NT2/D1 (cell line): ENCODE data around the gene HOOK2.

Source experiments
- DNase-seq: peaks from one replicate; pipeline ENCODE4 v3.0.0-alpha.2; 2011; ENCODE audit warnings: low read depth, low spot score
- H3K27me3 ChIP-seq: 2 replicates; pipeline ENCODE4 v1.6.0; 2011; ENCODE audit warnings: mild to moderate bottlenecking; ENCODE audit not compliant: insufficient read length, insufficient read depth
- H3K36me3 ChIP-seq: 2 replicates; pipeline ENCODE4 v1.6.1; 2011; ENCODE audit warnings: mild to moderate bottlenecking, low read length, mixed read lengths; ENCODE audit not compliant: insufficient read depth, insufficient read length
- H3K4me1 ChIP-seq: 2 replicates; pipeline ENCODE4 v1.5.1; 2011; ENCODE audit not compliant: insufficient read depth, insufficient read length
- H3K4me3 ChIP-seq: 2 replicates; pipeline ENCODE4 v1.5.1; 2011; ENCODE audit warnings: low read depth; ENCODE audit not compliant: insufficient read length
- H3K9ac ChIP-seq: 2 replicates; pipeline ENCODE4 v1.6.0; 2011; ENCODE audit warnings: low read depth; ENCODE audit not compliant: insufficient read length
- H3K9me3 ChIP-seq: 2 replicates; pipeline ENCODE4 v1.5.1; 2011; ENCODE audit warnings: mild to moderate bottlenecking, low read length; ENCODE audit not compliant: insufficient read depth
- SUZ12 ChIP-seq: IDR thresholded peaks from 2 replicates; pipeline ENCODE4 v1.6.1; 2011; ENCODE audit not compliant: insufficient read length, insufficient read depth; ENCODE audit errors: extremely low read depth
- YY1 ChIP-seq: IDR thresholded peaks from 2 replicates; pipeline ENCODE4 v1.6.1; 2011; ENCODE audit not compliant: insufficient read length, insufficient read depth
- ZNF274 ChIP-seq: IDR thresholded peaks from 2 replicates; pipeline ENCODE4 v1.6.1; 2011; ENCODE audit warnings: mild to moderate bottlenecking, low read depth, low read length

The HOOK2 gene

GRCh38 chr19:12788042-12788681 is 12.8 kb upstream of the HOOK2 start:
- Histone ChIP-seq H3K27me3 (peaks cover 25% of the 10 kb centered on the region), H3K36me3 (peaks cover 2% of the 10 kb centered on the region), H3K4me3 (peak overlapping the region; percentile 50), H3K4me1 (peaks cover 31% of the 10 kb centered on the region), H3K9me3 (no peaks in the 10 kb centered on the region), H3K9ac (peak overlapping the region; percentile 47)
- DNase-seq, result no peak
- no peak for TF ChIP-seq ZNF274
- TF ChIP-seq SUZ12, result no peak
- no peak for TF ChIP-seq YY1

GRCh38 chr19:12787458-12787857 is 12.1 kb upstream of the HOOK2 start:
- Histone ChIP-seq H3K9ac (no peak overlapping the region), H3K4me1 (peaks cover 31% of the 10 kb centered on the region), H3K36me3 (peaks cover 1% of the 10 kb centered on the region), H3K4me3 (no peak overlapping the region), H3K9me3 (no peaks in the 10 kb centered on the region), H3K27me3 (peaks cover 22% of the 10 kb centered on the region)
- TF ChIP-seq ZNF274 (no peak), SUZ12 (no peak), YY1 (no peak)
- no peak for DNase-seq

GRCh38 chr19:12786952-12787351 is 11.6 kb upstream of the HOOK2 start:
- Histone ChIP-seq H3K4me3 (no peak overlapping the region), H3K36me3 (no peaks in the 10 kb centered on the region), H3K4me1 (peaks cover 35% of the 10 kb centered on the region), H3K9ac (no peak overlapping the region), H3K27me3 (peaks cover 17% of the 10 kb centered on the region), H3K9me3 (no peaks in the 10 kb centered on the region)
- TF ChIP-seq ZNF274, result no peak
- no peak for TF ChIP-seq SUZ12
- TF ChIP-seq YY1, result no peak
- DNase-seq, result no peak

- Histone ChIP-seq H3K9me3 (no peaks in the 10 kb centered on the region), H3K36me3 (no peaks in the 10 kb centered on the region), H3K27me3 (peaks cover 11% of the 10 kb centered on the region), H3K4me3 (no peak overlapping the region), H3K9ac (peak overlapping the region; percentile 61), H3K4me1 (peaks cover 35% of the 10 kb centered on the region)
- TF ChIP-seq YY1 (no peak), ZNF274 (no peak), SUZ12 (no peak)
- DNase-seq, result no peak
Measured at GRCh38 chr19:12786141-12786870, 11.0 kb upstream of the HOOK2 start.

GRCh38 chr19:12785431-12786031 is 10.2 kb upstream of the HOOK2 start:
- Histone ChIP-seq H3K27me3 (peaks cover 5% of the 10 kb centered on the region), H3K9ac (peak overlapping the region; percentile 61), H3K4me3 (no peak overlapping the region), H3K4me1 (peaks cover 28% of the 10 kb centered on the region), H3K9me3 (no peaks in the 10 kb centered on the region), H3K36me3 (no peaks in the 10 kb centered on the region)
- no peak for TF ChIP-seq YY1
- DNase-seq, result no peak

GRCh38 chr19:12784871-12785430 is 9.6 kb upstream of the HOOK2 start:
- no peak for DNase-seq
- Histone ChIP-seq H3K4me1 (peaks cover 30% of the 10 kb centered on the region), H3K9me3 (no peaks in the 10 kb centered on the region), H3K9ac (peak overlapping the region; percentile 13), H3K27me3 (no peaks in the 10 kb centered on the region), H3K36me3 (no peaks in the 10 kb centered on the region), H3K4me3 (no peak overlapping the region)
- TF ChIP-seq SUZ12 (no peak), YY1 (no peak)

GRCh38 chr19:12784394-12784870 is 9.1 kb upstream of the HOOK2 start:
- Histone ChIP-seq H3K9me3 (no peaks in the 10 kb centered on the region), H3K9ac (peak overlapping the region; percentile 13), H3K4me1 (peaks cover 30% of the 10 kb centered on the region), H3K4me3 (no peak overlapping the region), H3K27me3 (no peaks in the 10 kb centered on the region), H3K36me3 (no peaks in the 10 kb centered on the region)
- TF ChIP-seq SUZ12, result no peak
- no peak for TF ChIP-seq ZNF274
- TF ChIP-seq YY1, result no peak
- no peak for DNase-seq
